Glomerular endothelial cell (primary cell): ENCODE data around the gene PPFIA1. TPM values are rescaled to one million over a fixed set of nuclear protein-coding genes. Genes with fewer than 3 reads are reported as not detected.
"Not testable (repeated sequence)": the region's sequence is repeated elsewhere in the genome, so short reads cannot be mapped to it uniquely, and the experiment has no call there.

Source experiments
- DNase-seq: peaks from one replicate; pipeline ENCODE4 v3.0.0-alpha.2; 2011; ENCODE audit warnings: low read depth, low spot score; ENCODE audit errors: extremely low read depth
- total RNA-seq: library from RNA; depleted of rRNA; stranded (reverse); fragments of >200 nt; gene quantifications from 2 replicates; pipeline ENCODE4 v1.2.3, GENCODE V29; 2015

PPFIA1 gene
- total RNA-seq, 1 donor from 2014 or later = 42.1 TPM

- no peak for DNase-seq
Observed at GRCh38 chr11:70250876-70251658, 19.4 kb upstream of the PPFIA1 start.

GRCh38 chr11:70251659-70252321, 18.7 kb upstream of the PPFIA1 start:
- DNase-seq = no peak

GRCh38 chr11:70252844-70253243, 17.6 kb upstream of the PPFIA1 start:
- DNase-seq = no peak

- DNase-seq = no peak
Observed at GRCh38 chr11:70255477-70256116, 14.9 kb upstream of the PPFIA1 start.

GRCh38 chr11:70259077-70259476, 11.4 kb upstream of the PPFIA1 start:
- DNase-seq = not testable (repeated sequence)

DNA sequence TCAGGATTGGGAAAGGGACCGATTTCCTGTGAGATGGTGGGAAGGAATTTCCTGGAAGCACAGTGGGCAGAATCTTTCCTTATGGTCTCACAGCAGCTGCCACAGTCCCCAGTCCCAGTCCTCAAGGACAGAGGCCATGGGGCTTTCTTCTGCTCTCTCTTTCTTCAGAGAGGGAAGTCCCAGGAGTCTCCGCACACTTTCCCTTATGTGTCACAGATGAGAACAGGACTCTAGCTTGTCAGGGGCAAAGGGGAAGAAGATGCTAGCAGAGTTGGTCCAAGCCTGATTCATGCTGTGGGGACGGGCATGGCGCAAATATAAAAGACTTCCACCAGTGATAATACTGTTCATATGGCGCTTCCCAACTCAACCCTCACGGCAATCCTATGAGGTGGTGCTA, 7.5 kb upstream of the PPFIA1 start:
- DNase-seq = no peak

GRCh38 chr11:70263363-70263762, 7.1 kb upstream of the PPFIA1 start:
- DNase-seq = no peak

DNA sequence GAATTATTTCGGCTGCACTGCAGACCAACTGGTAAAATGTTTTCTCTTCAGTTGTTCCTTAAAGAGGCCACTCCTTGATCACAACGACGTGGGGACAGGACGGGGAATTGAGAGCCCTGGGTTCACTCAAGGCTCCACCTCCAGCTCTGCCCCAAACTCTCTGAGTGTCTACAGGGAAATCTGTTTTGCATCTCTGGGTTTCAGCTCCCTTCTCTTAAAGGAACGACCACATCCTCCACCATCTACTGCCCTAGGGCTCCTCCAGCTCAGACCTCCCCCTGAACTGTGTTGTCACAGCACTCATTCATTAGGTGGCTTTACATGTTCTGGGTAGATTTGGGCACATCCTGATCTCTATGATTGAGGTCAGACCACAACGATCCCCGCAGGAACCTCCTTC, 5.1 kb upstream of the PPFIA1 start:
- no peak for DNase-seq

- no peak for DNase-seq
Observed at GRCh38 chr11:70267405-70267950, 3.0 kb upstream of the PPFIA1 start.

DNA sequence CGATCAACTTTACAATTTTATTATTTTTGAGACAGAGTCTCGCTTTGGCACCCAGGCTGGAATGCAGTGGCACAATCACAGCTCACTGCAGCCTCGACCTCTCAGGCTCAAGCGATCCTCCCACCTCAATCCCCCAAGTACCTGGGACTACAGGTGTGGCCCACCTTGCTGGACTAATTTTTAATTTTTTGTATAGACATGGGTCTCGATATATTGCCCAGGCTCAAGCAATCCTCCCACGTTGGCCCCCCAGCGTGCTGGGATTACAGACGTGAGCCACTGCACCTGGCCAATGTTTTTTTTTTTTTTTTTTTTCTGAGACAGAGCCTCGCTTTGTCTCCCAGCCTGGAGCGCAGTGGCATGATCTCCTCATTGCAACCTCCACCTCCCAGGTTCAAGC, 2.0 kb upstream of the PPFIA1 start:
- no peak for DNase-seq

- peak; percentile 9 for DNase-seq
Observed at GRCh38 chr11:70270877-70271648, 573 bp downstream of the PPFIA1 start.

DNA sequence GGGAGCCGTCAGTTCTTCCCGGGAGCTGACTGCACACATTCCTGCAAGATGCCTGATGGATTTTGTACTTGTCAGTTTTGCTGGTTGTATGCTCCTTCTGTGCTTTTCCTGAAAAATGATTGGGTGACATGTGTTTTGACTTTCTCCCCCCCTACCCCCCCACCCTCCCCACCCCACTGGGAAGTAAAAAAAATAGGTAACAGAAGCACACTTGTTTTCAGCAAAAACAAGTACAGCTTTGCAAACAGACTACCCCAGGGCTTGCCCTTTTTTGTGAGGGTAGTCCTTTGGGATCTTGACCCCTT, 1.1 kb downstream of the PPFIA1 start:
- no peak for DNase-seq

- DNase-seq = no peak
Observed at GRCh38 chr11:70272009-70272408, 1.5 kb downstream of the PPFIA1 start.

- DNase-seq = no peak
Observed at GRCh38 chr11:70278994-70279393, 8.5 kb downstream of the PPFIA1 start.

DNA sequence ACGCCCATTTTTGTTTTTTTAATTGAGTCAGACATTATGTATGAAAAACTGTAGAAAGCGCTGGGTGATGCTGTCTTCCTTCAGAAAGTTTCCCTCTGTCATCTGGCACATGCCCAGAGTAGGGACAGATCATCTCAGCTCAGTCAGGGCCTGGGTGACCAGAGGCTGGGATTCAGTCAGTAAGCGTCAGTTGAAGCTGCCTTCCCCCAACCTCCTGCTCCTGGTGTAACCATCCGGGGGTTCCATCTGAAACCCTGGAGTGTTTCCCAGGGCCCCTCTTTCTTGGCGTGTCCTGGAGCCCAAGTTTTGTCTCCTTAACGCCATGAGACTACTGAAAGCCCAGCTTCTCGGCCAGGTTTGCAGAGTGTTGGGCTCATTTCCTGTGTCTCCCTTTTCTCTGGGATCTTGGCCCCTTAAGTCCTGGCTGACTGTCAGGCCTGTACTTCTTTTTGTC, 10.7 kb downstream of the PPFIA1 start:
- peak; percentile 12 for DNase-seq

- no peak for DNase-seq
Observed at GRCh38 chr11:70282012-70282411, 11.5 kb downstream of the PPFIA1 start.

- DNase-seq = no peak
Observed at GRCh38 chr11:70288721-70289120, 18.2 kb downstream of the PPFIA1 start.

DNA sequence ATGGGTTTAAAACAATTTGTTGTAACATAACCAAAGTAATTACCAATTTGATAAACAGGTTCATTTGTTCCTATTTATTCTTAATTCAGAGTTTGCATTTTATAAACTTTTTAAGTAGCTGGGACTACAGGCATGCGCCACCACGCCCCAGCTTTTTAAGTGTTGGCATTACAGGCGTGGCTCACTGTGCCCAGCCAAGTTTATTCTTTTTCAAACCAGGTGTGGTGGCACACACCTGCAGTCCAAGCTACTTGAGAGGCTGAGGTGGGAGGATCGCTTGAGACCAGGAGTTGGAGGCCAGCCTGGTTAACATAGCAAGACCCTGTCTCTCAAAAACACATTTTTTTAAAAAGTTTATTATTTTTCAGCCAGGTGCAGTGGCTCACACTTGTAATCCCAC, 19.1 kb downstream of the PPFIA1 start:
- DNase-seq = no peak

DNA sequence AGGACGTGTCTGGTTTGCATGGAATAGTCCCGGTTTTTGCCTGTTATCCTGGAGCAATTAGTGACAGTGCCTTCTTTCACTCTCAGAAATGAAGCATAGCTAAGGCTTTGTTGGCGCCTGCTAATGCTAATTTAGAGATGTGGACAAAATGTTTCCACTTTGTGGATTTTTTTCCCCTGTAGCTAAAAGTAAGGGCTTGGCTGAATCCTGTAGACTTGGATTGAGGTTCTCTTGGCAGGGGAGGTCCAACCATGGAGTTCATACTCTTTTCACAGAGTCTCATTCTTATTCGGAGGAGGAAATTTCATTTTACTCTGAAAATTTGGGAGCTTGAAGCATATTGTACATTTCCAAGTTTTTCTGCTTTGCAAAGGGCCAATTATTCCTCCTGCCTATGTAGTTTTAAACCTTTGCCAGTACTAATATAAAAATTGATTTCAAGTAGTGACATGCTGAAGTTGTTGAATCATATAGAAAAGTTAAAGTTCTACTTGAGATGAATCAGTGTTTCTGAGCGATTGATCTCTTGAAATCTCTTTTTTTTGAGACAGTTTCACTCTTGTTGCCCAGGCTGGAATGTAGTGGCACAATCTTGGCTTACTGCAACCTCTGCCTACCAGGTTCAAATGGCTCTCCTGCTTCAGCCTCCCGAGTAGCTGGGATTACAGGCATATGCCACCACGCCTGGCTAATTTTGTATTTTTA, 20.0 kb downstream of the PPFIA1 start:
- no peak for DNase-seq

DNA sequence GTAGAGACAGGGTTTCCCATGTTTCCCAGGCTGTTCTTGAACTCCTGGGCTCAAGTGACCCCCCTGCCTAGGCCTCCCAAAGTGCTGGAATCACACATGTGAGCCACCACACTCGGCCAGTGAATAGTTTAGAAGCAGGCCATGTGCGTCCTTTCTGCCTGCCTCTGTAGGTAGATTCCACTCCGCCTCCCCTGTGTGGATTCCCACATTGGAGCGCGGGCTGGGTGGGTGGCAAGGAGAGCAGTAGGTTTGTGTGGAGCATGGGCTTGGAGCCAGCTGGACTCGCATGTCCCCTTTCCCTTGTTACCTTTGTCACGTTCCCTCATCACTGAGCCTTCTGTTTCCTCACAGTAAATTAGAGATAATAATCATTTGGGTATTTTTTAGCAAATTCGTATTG, 21.7 kb downstream of the PPFIA1 start:
- no peak for DNase-seq
